ENCODE measurements around the gene MAD1L1.

- TF ChIP-seq EP300 (IDR thresholded peaks at IDR 0.05) (no peak), POLR2AphosphoS5 (IDR thresholded peaks at IDR 0.05) (no peak), POLR2A (IDR thresholded peaks at IDR 0.05) (no peak), CTCF (IDR thresholded peaks at IDR 0.05) (no peak)
Observed at GRCh38 chr7:2044883-2045471, 187.8 kb downstream of the MAD1L1 start.
